Neutrophil (primary cell): ENCODE results near the gene TOB1.

Source experiments
- H3K27ac ChIP-seq: fragments of 200-600 bp; sonication (generic); 2 replicates; pipeline ENCODE4 v1.5.1; 2016; ENCODE audit warnings: mild to moderate bottlenecking, moderate library complexity
- H3K27me3 ChIP-seq: fragments of 200-600 bp; sonication (generic); 2 replicates; pipeline ENCODE4 v1.6.0; 2016; ENCODE audit warnings: mild to moderate bottlenecking
- H3K36me3 ChIP-seq: fragments of 200-600 bp; sonication (generic); 2 replicates; pipeline ENCODE4 v1.5.1; 2017
- H3K4me1 ChIP-seq, 2 experiments: fragments of 200-600 bp in 1 of 2; sonication (generic) in 1 of 2; 1 replicate in 1 of 2; 2 replicates in 1 of 2; pipeline versions ENCODE4 v1.5.1 to v1.6.1; 2013 to 2016; ENCODE audit warnings: low read depth in 1 of 2, low read length in 1 of 2, mild to moderate bottlenecking in 1 of 2, moderate library complexity in 1 of 2; ENCODE audit not compliant: control insufficient read depth in 1 of 2, insufficient read depth in 1 of 2
- H3K4me3 ChIP-seq, 2 experiments: fragments of 200-600 bp in 1 of 2; sonication (generic) in 1 of 2; 1 replicate in 1 of 2; 2 replicates in 1 of 2; pipeline ENCODE4 v1.5.1; 2013 to 2016; ENCODE audit warnings: low read depth in 1 of 2, low read length in 1 of 2, mild to moderate bottlenecking in 1 of 2, moderate library complexity in 1 of 2
- H3K9me3 ChIP-seq: fragments of 200-600 bp; sonication (generic); 2 replicates; pipeline ENCODE4 v1.5.1; 2016
- CTCF ChIP-seq: fragments of 200-600 bp; sonication (generic); IDR thresholded peaks from 2 replicates; pipeline ENCODE4 v1.5.1; 2016; ENCODE audit warnings: antibody characterized with exemption

TOB1 gene

DNA sequence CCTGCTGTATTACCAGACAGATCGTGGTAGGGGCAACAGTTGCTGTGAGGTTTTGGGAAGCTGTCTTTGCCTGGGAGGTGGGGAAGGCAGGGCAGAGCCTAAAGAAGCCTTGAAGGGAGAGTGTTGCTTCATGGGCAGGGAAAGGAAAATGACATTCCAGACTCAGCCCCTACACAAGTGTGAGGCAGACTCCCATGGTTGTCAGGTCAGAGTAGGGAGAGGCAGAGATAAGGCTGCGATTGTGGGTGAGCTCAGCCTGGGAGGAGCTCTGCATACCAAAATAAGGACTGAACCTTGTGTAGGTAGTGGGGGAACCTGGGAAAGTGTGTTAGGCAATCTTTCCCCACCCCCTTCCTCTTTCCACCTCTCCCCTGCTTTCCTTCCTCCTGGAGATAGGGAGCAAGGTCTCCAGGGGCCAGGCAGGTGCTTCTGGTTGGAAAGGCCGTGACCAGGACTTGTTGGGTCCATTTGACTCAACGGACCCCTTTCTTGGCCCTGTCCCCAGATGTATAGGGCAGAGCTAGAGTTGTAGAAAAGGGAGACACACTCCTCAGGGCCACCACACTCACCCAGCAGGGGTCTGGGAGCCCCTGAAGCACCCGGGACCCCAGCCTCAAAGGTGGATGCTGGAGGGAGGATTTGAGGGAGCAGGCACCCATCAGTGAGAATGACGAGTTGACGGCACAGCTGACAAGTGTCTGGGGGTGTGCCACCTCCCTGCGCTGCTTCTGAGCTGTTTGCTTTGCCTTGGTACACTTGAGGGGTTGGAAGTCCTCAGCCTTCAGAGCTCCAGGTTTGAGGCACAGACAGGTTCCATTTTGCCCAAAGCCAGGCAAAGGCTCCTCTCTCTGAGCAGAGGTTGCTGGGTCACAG lies 18.5 kb upstream of the TOB1 start:
- Histone ChIP-seq H3K36me3 (no peaks in the 10 kb centered on the region), H3K4me3 (peak overlapping the region in 1 of 2 experiments; percentile 40), H3K27ac (peak overlapping the region; percentile 75), H3K4me1 (peaks cover 16 to 18% of the 10 kb centered on the region in 2 experiments), H3K9me3 (no peaks in the 10 kb centered on the region), H3K27me3 (no peaks in the 10 kb centered on the region)
- TF ChIP-seq CTCF = no peak

GRCh38 chr17:50883850-50884438 lies 17.8 kb upstream of the TOB1 start:
- H3K36me3 ChIP-seq = no peaks in the 10 kb centered on the region

GRCh38 chr17:50882851-50883250 lies 16.7 kb upstream of the TOB1 start:
- Histone ChIP-seq H3K36me3 (no peaks in the 10 kb centered on the region), H3K27me3 (no peaks in the 10 kb centered on the region), H3K4me3 (no peak overlapping the region), H3K4me1 (peaks cover 16 to 18% of the 10 kb centered on the region in 2 experiments), H3K9me3 (no peaks in the 10 kb centered on the region), H3K27ac (no peak overlapping the region)
- no peak for TF ChIP-seq CTCF

More at GRCh38 chr17:50883850-50884438, 17.8 kb upstream of the TOB1 start:
- Histone ChIP-seq H3K27me3 (no peaks in the 10 kb centered on the region), H3K9me3 (no peaks in the 10 kb centered on the region), H3K4me1 (peaks cover 16 to 18% of the 10 kb centered on the region in 2 experiments), H3K27ac (peak overlapping the region; percentile 75), H3K4me3 (peak overlapping the region in 1 of 2 experiments; percentile 40)
- no peak for TF ChIP-seq CTCF

GRCh38 chr17:50881182-50881581 lies 15.0 kb upstream of the TOB1 start:
- Histone ChIP-seq H3K27me3 (no peaks in the 10 kb centered on the region), H3K4me3 (no peak overlapping the region), H3K27ac (no peak overlapping the region), H3K36me3 (no peaks in the 10 kb centered on the region), H3K9me3 (no peaks in the 10 kb centered on the region), H3K4me1 (peaks cover 16 to 18% of the 10 kb centered on the region in 2 experiments)
- TF ChIP-seq CTCF = no peak

DNA sequence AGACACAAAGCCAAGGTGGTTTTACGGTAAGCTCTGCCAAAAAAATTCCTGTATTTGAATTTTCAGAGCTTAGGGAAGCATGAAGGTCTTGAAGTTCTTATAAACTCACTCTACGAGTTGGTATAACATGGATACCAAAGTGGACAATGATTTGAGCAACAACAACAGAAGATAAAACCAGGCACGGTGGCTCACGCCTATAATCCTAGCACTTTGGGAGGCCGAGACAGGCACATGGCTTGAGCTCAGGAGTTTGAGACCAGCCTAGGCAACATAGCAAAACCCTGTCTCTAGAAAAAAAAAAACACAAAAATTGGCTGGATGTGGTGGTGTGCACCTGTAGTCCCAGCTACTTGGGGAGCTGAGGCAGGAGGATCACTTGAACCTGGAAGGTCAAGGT lies 12.9 kb upstream of the TOB1 start:
- no peak overlapping the region for H3K4me3 ChIP-seq
- H3K9me3 ChIP-seq = no peaks in the 10 kb centered on the region
- no peaks in the 10 kb centered on the region for H3K36me3 ChIP-seq
- TF ChIP-seq CTCF = no peak
- H3K27ac ChIP-seq = no peak overlapping the region
- peaks cover 6 to 8% of the 10 kb centered on the region in 2 experiments for H3K4me1 ChIP-seq
- H3K27me3 ChIP-seq = no peaks in the 10 kb centered on the region
